HG03457 (cell line): Measurements from ENCODE around the gene LYPD5.
"Not testable (repeated sequence)": the region's sequence is repeated elsewhere in the genome, so short reads cannot be mapped to it uniquely, and the experiment has no call there.

Experiments
- ATAC-seq: cut with Tn5 transposase; IDR thresholded peaks from one replicate; pipeline ENCODE4 v1.9.1; 2021; ENCODE audit warnings: moderate number of reproducible peaks; ENCODE audit not compliant: unreplicated experiment

LYPD5 gene

GRCh38 chr19:43806848-43807247 is 4.6 kb upstream of the LYPD5 start:
- ATAC-seq: no peak

DNA sequence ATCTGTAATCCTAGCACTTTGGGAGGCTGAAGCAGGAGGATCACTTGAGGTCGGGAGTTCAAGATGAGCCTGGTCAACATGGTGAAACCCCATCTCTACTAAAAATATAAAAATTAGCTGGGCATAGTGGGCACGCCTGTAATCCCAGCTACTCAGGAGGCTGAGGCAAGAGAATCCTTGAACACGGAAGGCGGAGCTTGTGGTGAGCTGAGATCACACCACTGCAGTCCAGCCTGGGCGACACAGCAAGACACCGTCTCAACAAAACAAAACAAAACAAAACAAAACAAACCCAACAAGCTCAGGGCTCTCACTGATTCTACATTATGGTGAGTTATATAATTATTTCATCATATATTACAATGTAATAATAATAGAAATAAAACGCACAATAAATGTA is 4.2 kb upstream of the LYPD5 start:
- not testable (repeated sequence) for ATAC-seq

- no peak for ATAC-seq
Observed at GRCh38 chr19:43804432-43804831, 2.2 kb upstream of the LYPD5 start.

GRCh38 chr19:43799502-43800142 is 2.6 kb downstream of the LYPD5 start:
- no peak for ATAC-seq

DNA sequence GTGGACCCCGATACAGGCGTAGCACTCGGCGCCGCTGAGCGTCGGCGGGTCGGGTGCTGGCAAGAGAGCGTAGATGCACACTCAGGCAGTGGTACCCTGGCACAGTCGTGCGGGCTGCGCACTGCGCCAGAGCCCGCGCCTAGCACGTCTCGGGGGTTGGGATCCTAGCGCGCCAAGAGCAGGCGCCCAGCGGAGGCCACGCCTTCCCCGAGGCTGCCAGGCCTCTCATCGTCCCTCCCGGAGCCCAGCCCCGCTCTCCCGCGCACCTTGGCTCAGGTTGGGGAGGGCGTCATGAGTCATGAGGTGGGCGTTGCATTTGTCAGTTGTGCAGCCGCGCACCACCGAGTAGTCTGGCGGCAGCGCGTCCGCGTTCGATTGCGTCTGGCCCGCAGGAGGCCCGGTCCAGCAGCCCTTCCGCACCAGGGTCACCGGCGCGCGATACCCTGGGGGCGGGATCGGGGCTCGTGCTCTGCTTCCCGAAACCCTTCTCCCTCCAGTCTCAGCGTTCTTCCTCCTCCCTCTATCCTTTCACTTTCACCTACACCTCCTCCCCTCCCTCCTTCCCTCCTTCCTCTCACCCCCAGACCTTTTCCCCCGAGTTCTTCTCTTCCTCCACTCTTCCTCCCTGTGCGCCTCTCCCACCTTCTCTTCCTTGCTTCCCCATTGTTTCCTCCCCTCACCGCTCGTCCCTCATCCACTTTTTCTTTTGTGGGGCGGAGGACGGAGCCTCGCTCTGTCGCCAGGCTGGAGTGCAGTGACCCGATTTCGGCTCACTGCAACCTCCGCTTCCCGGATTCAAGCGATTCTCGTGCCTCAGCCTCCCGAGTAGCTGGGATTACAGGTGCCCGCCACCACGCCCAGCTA is 3.5 kb downstream of the LYPD5 start:
- ATAC-seq: no peak

DNA sequence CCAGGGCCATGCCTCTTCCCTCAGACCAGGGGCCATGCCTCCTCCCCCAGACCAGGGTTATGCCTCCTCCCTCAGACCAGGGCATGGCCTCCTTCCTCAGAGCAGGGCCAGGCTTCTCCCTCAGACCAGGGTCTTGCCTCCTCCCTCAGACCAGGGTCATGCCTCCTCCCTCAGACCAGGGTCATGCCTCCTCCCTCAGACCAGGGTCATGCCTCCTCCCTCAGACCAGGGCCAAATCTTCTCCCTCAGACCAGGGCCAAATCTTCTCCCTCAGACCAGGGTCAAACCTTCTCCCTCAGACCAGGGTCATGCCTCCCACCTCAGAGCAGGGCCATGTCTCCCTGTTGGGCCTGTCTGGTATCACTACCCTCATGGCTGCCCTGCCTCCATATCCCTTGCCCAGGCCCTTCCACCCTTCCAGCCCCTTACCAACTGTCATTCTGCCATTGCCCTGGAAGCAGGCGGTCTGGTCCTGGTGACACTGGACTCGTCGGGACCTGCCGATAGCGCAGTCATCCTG is 4.2 kb downstream of the LYPD5 start:
- ATAC-seq: no peak

DNA sequence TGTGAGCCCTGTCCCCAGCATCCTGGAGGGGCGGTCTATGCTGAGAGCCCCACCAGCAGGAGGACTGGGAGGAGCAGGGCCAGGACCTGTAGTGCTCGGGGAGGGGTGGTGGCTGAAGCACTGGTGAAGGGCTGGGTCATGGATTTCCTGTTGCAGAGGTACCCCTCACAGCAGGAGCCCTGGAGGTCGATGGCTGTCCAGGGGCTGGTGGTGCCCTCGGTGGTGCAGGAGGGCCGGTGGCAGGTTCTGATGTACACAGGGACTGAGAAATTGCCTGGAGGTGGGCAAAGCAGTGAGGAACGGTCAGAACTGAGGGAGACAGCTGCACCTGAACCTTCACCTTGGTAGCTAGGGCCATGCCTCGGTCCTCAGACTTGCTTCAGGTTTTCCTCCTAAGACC is 4.7 kb downstream of the LYPD5 start:
- no peak for ATAC-seq

DNA sequence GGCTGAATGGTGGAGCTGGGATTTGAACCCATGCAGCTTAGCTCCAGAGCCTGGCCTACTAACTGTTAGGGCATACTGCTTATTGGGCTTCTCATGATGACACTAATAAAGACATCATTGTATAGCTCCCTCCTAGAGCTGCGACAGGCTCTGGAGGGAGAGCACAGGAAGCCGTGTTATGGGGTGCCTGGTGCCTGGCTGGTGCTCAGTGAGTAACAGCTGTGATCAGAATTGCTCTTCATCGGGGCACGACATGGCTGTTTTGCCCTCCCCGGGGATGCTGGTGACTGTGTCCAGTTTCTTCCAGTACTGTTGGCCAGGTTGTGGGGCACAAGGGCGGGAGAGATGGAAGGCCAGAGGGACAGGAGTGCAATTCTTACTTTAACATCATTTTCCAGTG is 5.1 kb downstream of the LYPD5 start:
- no peak for ATAC-seq

DNA sequence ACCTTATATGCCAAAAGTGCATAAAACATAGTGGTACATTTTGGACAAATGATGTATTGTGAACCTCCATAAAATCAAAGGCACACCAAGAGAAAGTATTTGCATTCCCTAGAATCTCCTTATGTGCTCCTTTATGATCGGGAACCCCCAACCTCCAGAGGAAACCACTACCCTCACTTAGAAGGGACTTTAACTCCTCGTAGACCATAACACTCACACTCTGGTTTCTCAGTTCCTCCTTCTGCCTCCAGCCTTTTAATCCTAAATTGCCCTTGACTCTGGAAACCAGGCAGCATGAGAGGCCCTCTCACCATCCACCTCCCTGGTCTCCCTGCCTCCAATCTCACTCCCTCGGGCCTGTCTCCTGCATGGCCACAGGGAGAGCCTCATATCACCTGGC is 11.7 kb downstream of the LYPD5 start:
- ATAC-seq: no peak

DNA sequence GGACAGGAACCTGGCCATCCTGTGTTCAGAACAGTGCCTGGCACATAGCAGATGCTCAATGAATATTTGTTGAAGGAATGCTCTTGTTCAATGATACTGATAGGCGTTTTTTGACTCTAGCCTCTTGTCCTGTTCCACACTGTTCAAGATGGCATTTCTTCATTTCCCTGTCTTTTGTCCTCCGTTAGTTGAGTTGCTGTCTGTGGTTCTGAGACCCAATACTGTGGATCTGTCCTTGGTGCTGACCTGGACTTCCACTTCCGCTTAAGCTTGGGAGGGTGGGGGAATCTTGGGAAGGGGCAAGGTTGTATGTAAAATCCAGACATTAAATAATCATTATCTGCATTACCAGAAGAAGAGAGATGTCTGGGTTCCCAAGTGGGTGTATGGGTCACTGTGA is 13.2 kb downstream of the LYPD5 start:
- ATAC-seq: no peak

DNA sequence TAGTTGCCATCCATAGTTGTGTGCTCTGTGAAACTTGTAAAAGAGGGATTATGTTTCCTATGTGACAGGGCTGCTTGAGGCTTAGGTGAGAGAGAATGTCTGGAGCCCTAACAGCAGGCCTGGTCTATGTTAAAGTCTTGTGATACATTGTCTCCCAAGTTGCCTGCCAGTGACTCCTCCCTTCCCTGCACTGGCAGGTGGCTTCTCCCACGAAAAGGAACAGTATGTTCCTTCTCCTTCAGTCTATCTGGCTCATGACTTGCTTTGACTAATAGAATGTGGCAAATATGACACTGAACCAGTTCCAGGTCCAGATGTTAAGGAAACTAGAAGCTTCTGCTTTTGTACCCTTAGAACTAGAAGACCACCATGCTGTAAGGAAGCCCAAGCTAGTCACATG is 15.6 kb downstream of the LYPD5 start:
- no peak for ATAC-seq

- no peak for ATAC-seq
Observed at GRCh38 chr19:43784981-43785808, 17.1 kb downstream of the LYPD5 start.

GRCh38 chr19:43784241-43784980 is 17.8 kb downstream of the LYPD5 start:
- ATAC-seq: no peak

GRCh38 chr19:43783636-43784035 is 18.6 kb downstream of the LYPD5 start:
- no peak for ATAC-seq

GRCh38 chr19:43782689-43783231 is 19.5 kb downstream of the LYPD5 start:
- no peak for ATAC-seq

DNA sequence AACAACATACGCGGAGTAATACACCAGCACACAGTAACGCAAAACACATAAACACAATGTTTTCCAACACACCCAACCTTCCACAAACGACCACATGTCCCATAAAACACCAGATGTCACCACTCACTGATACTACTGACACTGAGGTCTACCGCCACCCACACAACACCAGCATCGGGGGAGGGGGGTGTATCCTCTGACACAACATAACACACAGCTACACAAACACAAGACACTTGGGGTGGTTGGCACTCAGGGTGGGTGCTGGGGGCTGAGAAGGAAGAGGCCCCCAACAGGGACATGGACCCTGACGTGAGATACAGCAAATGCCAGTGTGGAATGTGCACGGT is 20.0 kb downstream of the LYPD5 start:
- ATAC-seq: no peak

DNA sequence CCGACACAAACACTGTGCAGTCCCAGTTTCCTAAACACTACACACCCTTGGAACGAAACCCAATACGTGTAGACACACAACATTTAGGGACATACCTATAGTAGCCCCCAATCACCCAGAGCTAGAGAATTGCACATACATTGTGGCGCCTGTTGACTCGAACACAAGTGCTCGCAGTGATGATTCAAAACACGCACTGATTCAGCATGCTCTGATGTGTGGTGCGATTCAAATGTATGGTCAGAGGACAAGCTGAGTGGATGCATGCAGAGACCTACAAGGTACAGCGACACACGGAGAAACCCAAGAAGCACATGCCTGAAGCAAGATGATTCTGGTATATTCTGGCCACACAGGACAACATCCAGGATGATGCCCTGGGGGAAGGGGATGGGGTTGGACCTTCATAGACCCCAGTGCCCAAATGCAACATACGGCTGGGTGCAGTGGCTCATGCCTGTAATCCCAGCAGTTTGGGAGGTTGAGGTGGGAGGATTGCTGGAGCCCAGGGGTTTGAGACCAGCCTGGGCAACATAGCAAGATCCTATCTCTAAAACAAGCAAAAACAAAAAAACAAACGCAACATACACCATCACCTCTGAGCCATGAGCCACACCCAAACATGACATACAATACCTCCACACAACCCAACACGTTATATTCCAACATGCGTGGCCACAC is 20.5 kb downstream of the LYPD5 start:
- no peak for ATAC-seq

GRCh38 chr19:43780706-43781525 is 21.3 kb downstream of the LYPD5 start, which contains the start of gene KCNN4:
Gene KCNN4 (minus strand): TSS chr19:43780973. CDS start chr19:43780861, 112 bp downstream.
- ATAC-seq: no peak

DNA sequence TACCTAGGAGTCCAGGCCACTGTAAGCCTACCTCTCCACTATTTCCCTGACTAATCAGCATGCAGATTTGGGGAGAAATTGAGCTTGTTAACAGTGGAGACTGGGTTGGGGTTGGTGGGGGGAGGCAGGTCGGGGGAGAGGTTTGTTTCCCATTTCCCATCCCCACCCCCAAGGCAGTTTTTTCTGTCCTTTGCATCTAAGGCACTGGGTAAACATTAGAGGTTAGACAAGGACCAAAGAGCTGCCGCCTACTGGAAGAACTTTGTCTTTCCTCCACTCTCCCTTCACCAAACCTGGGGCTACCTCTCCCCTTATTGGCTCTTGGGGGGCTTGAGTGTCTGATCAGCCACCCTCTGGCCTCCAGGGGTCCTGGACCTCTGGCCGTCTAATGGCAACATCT is 22.4 kb downstream of the LYPD5 start:
- ATAC-seq: no peak
